KOPT-K1 (cell line): ENCODE data around the gene CBL.

Experiments
- H3K27ac ChIP-seq: fragments of 200-600 bp; sonication (generic); 2 replicates; pipeline ENCODE4 v1.5.1; 2016; ENCODE audit warnings: antibody characterized with exemption, mild to moderate bottlenecking, low read depth, low read length; ENCODE audit not compliant: poor library complexity, severe bottlenecking
- H3K36me3 ChIP-seq: fragments of 200-600 bp; sonication (generic); 2 replicates; pipeline ENCODE4 v1.5.1; 2017; ENCODE audit warnings: antibody characterized with exemption, mild to moderate bottlenecking, low read length, moderate library complexity; ENCODE audit not compliant: insufficient read depth
- H3K9me3 ChIP-seq: fragments of 200-600 bp; sonication (generic); 2 replicates; pipeline ENCODE4 v1.5.1; 2017; ENCODE audit warnings: antibody characterized with exemption, low read length, mild to moderate bottlenecking; ENCODE audit not compliant: insufficient read depth, poor library complexity, severe bottlenecking

CBL gene

GRCh38 chr11:119297938-119298337 is 91.8 kb downstream of the CBL start:
- H3K27ac ChIP-seq, result no peak overlapping the region
- H3K9me3 ChIP-seq, result no peaks in the 10 kb centered on the region
- H3K36me3 ChIP-seq, result peaks cover 76% of the 10 kb centered on the region

- Histone ChIP-seq H3K9me3 (no peaks in the 10 kb centered on the region), H3K27ac (no peak overlapping the region), H3K36me3 (peaks cover 78% of the 10 kb centered on the region)
Observed at GRCh38 chr11:119298726-119299125, 92.6 kb downstream of the CBL start.

DNA sequence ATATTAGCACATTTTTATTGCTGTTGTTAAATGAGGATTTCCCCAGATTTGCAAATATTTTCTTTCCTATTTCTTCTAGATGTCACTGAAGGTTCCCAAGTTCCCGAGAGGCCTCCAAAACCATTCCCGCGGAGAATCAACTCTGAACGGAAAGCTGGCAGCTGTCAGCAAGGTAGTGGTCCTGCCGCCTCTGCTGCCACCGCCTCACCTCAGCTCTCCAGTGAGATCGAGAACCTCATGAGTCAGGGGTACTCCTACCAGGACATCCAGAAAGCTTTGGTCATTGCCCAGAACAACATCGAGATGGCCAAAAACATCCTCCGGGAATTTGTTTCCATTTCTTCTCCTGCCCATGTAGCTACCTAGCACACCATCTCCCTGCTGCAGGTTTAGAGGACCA is 93.3 kb downstream of the CBL start:
- Histone ChIP-seq H3K9me3 (no peaks in the 10 kb centered on the region), H3K27ac (no peak overlapping the region), H3K36me3 (peaks cover 84% of the 10 kb centered on the region)

DNA sequence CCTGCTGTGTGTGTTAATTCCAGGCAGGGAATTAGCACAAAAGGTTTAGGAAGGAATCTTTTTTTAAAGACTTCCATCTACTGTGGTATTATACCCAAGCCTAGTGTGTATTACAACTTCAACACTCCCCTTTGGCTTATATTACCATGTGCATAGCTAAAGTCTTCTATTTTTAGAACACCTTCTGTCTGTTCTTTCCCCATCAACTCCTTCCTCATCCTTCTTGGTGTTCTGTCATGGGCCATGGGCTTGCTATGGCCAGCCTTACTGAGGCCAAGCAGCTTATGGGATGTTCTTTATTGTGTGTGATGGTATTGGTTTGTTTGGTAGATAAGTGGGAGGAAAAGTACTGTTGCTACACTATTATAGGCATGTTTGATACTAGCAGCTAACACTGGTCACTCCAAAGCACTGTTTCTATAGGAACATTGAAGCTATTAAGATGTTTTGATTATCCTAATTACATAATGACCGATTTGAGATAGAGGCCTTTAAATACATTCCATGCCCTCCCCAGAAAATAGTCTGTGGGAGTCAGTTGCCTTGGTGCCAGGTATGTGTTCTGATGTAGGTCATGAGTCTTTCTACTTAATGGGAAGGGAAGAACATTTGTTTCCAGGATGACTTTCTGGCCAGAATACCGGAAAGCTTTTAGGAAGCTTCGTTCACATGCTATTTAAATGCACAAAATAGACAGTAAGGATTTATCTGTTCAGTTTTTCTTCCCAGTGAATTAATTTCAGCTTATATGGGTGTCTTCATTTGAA is 94.2 kb downstream of the CBL start:
- Histone ChIP-seq H3K36me3 (peaks cover 90% of the 10 kb centered on the region), H3K9me3 (no peaks in the 10 kb centered on the region), H3K27ac (no peak overlapping the region)

GRCh38 chr11:119303227-119303718 is 97.1 kb downstream of the CBL start:
- peaks cover 76% of the 10 kb centered on the region for H3K36me3 ChIP-seq
- H3K27ac ChIP-seq, result no peak overlapping the region
- no peaks in the 10 kb centered on the region for H3K9me3 ChIP-seq

DNA sequence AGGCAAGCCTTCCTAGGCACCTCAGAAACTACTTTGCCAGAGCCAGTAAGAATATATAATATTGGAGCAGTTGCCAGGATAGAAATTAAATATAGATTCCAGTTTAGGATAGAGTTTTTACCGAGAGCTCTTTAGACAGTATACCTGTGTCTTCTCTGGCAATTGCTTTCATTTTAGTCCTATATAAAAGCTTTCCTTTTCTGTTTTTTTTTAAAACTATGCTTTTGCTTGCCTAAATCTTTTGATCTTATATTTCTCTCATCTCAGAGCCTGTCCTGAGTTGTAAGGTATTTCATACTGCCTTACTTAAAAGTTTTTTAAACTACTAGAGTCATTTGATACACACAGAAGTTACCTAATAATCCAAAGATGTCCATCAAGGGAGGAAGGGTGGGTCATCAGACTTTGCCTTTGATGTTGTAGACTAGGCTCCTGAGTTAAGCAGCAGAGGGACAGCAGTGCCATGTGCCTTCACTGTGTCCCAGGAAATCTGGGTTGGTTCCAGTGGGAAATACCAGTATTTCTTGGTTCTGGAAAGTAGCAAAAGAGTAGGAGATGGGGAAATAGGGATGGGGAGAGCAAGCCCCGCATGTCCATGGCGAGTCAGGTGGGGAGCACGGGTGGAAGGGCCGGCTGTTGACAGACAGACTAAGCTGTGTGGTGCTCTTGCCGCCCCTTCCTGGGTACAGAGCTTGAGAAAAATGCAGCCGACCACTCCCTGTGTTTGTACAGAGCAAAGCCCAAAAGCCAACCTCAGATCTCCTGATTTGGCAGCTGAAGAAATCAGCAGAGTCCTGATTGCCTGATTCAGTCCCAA is 99.6 kb downstream of the CBL start:
- no peaks in the 10 kb centered on the region for H3K9me3 ChIP-seq
- peaks cover 63% of the 10 kb centered on the region for H3K36me3 ChIP-seq

DNA sequence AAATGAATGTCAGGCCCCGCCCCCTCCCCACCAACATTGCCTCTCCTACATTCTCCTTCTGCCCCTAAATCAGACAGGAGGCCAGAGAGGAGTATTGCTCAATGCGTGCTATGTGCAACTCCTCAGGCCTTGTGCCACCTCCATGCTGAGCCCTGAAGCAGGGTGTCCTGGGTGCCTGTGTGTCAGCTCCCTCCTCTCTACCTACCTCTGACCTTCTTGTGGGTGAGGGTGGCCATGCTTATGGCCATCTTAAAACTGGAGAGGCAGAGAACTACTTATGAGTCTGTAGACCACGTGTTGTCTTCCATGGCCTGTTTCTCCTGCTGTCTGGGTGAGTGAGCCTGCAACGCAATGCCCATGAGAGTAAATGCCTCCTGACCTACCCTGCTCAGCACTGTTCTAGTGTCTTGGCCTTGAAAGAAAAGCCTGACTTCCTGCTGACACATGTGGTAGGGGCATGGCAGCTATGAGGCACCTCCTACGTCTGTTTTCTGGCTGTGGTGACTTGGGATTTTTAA is 100.3 kb downstream of the CBL start:
- Histone ChIP-seq H3K36me3 (peaks cover 57% of the 10 kb centered on the region), H3K9me3 (no peaks in the 10 kb centered on the region), H3K27ac (peak overlapping the region; percentile 63)

More for the DNA sequence above, 99.6 kb downstream of the CBL start:
- H3K27ac ChIP-seq, result peak overlapping the region; percentile 63

- Histone ChIP-seq H3K36me3 (peaks cover 49% of the 10 kb centered on the region), H3K27ac (peak overlapping the region; percentile 63), H3K9me3 (no peaks in the 10 kb centered on the region)
Observed at GRCh38 chr11:119307219-119307618, 101.1 kb downstream of the CBL start.

GRCh38 chr11:119307974-119308373 is 101.8 kb downstream of the CBL start:
- Histone ChIP-seq H3K9me3 (no peaks in the 10 kb centered on the region), H3K36me3 (peaks cover 42% of the 10 kb centered on the region), H3K27ac (no peak overlapping the region)

DNA sequence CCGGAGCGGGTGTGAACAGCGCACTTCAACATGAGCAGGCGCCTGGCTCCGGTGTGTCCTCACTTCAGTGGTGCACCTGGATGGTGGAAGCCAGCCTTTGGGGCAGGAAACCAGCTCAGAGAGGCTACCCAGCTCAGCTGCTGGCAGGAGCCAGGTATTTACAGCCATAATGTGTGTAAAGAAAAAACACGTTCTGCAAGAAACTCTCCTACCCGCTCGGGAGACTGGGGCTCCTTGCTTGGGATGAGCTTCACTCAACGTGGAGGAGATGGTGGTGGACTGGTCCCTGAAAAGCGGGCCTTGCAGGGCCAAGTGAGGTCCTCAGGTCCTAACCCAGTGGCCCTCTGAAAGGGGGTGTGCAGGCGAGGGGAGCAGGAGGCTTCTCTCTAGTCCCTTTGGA is 103.3 kb downstream of the CBL start:
- Histone ChIP-seq H3K36me3 (peaks cover 27% of the 10 kb centered on the region; the same call in 1 of the 2 replicates), H3K27ac (no peak overlapping the region), H3K9me3 (no peaks in the 10 kb centered on the region)

GRCh38 chr11:119309953-119310681 is 104.0 kb downstream of the CBL start:
- H3K9me3 ChIP-seq, result no peaks in the 10 kb centered on the region
- H3K36me3 ChIP-seq, result peaks cover 23% of the 10 kb centered on the region; the same call in 1 of the 2 replicates
- H3K27ac ChIP-seq, result no peak overlapping the region

GRCh38 chr11:119310682-119311052 is 104.5 kb downstream of the CBL start:
- no peak overlapping the region for H3K27ac ChIP-seq
- peaks cover 22% of the 10 kb centered on the region; the same call in 1 of the 2 replicates for H3K36me3 ChIP-seq
- H3K9me3 ChIP-seq, result no peaks in the 10 kb centered on the region

DNA sequence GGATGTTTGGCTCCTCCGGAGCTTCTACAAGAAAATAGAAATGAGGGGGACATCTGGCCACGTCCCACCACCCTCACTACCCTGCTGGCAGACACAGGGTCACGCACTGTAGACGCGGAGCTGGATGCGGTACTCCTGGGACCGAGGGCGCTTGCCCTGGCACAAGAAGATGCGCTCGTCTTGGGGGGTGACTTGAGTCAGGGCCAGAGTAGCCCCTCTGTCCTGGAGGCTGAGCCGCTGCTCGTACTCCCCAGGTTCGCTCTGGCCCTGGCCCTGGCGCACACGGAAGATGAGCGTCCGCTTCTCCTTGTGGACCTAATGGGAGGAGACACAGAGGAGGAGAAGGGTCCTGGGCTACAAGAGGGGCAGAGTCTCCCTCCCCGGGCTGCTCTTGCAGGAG is 108.6 kb downstream of the CBL start:
- Histone ChIP-seq H3K27ac (no peak overlapping the region), H3K36me3 (peaks cover under 1% of the 10 kb centered on the region; the same call in 1 of the 2 replicates), H3K9me3 (no peaks in the 10 kb centered on the region)

DNA sequence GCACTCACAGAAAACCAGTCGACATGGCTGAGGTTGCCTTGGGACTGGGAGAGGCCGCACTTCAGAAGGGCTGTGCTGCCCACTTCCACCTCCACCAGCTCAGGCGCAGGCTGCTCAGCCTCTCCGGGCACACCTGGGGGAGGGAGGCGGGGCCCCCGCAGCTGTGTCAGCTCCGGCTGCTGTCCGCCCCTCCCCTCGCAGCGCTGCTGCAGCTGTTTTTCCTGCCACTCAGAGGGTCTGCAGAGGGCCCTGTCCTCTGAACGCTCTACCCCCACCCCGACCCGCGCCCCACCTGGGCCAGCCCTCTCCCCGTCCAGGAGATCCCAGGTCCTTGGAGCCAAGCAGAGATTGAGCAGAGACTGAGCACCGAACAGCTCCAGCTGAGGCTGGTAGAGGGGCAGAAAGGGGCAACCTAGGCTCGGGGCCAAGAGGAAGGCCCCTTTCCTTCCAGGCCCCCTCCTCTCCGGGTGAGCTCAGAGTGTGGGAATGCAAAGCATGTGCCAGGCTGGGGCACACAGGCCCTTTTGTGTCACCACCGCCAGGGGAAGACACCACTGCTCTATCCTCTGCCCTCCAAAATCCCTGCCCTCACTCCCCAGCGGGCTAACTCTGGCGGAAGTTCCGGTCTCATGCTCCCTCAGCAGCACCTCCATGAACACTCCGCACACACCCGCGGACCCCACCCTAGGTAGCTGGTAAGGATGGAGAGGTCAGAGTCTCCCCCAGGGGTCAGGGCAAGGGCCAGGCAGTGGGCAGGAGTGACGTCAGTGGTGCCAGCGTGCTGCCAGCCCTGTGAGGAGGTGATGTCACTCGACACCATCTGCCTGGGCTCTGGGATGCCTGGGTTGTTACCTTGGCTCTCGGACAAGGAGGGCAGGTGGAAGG is 109.2 kb downstream of the CBL start:
- Histone ChIP-seq H3K27ac (no peak overlapping the region), H3K36me3 (no peaks in the 10 kb centered on the region), H3K9me3 (no peaks in the 10 kb centered on the region)
